HG02610 (cell line): Measurements from ENCODE around the gene ATG14.
"Not testable (repeated sequence)": the region's sequence is repeated elsewhere in the genome, so short reads cannot be mapped to it uniquely, and the experiment has no call there.

Experiments
- ATAC-seq: cut with Tn5 transposase; IDR thresholded peaks from one replicate; pipeline ENCODE4 v1.9.1; 2021; ENCODE audit warnings: mild to moderate bottlenecking, moderate library complexity; ENCODE audit not compliant: unreplicated experiment

ATG14 gene

DNA sequence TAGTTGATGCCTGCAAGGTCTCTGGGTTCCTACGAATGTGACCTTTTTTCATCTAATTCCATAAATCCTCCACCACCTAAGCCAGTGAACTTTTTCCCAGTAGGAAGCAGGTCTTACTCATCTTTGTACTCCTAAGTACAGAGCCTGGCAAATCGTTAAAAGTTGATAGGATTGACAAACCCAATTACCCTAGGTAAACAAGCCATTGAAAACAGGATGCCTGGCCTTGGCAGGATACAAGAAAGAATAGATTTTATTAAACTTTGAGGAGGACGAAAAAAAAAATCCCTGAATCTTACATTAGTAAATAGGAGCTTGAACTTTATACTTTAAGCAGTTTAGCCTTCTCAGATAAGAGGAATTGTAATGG, 23.2 kb upstream of the ATG14 start:
- ATAC-seq, result no peak

DNA sequence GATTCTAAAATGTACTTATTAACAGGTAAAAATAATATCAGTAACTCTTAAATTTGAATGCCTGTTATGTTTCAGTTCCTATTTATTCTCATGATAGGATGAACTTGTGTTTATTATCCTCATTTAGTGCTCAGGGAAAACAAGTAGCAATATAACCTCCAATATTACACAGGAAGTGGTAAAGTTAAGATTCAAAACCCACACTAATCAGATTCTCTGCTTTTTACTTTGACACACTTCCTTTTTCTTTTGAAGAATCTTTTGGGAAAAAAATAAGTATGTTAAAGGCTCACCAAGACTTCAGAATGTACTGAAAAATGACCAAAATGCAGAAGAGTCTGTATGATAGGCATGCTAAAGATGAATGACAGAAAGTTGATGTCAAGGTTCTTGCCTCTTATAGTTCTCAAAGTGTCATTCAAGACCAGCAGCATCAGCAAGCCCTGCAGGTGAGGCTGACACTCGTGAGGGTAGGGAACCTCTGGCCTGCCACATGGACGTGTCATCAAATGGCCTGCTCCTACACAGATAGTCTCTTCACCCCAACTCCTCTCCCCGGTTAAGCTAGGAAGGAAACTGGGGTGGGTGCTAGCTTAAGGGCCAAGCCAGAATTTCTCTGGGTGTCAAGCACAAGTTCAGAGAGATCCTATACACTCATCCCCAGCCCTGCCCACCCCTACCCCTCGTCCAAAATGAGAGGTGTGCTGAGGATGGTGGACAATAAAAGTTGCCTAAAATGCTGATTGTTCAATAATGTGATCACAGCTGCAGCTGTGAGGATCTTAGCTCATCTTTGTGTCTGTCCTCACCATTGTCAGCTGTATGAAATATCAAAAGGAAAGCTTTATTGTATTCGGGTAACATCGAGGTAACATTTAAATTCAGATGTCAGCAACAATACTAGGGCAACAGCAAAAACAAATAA, 22.5 kb upstream of the ATG14 start:
- no peak for ATAC-seq

DNA sequence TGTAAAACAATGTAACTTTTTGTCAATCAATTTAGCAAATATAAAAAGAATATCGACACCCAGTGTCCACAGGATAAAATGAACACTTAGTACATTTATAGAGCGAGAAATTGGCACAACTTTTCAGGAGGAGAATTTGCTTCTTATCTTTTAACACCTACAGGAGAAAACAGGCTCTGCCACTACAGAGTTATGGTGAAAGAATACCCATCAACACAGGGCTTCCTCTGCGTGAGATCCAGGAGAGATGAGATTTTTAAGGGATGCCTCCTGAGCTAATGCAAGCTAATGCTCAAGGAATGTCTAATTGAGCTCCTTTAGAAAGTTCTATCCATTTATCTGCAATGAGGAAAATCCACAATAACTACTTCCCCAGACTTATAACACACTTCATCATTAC, 21.0 kb upstream of the ATG14 start:
- no peak for ATAC-seq

DNA sequence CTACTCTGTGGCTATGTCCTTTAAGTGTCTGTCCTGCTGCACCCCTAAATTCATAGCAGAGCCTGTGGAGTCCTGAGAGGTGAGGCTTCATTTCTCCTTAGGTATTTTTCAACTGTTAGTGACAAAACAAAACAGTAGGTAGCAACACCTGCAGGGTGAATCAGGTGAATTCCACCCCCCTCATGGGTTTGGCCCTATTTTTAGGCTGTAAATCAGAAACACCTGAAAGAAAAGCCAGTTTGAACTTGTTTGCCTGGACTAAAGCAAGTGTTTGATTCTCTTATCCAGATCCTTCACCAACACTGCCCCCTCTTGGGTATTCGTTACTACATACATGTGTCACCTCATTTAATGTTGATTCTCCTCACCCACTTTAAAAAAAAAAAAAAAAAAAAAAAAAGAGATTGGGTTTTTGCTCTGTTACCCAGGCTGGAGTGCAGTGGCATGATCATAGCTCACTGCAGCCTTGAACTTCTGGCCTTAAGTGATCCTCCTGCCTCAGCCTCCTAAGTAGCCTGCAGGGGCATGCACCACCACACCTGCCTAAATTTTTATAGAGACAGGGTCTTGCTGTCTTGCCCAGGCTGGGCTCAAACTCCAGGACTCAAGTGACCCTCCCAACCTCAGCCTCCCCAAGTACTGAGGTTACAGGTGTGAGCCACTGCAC, 18.5 kb upstream of the ATG14 start:
- ATAC-seq, result peak; percentile 63

DNA sequence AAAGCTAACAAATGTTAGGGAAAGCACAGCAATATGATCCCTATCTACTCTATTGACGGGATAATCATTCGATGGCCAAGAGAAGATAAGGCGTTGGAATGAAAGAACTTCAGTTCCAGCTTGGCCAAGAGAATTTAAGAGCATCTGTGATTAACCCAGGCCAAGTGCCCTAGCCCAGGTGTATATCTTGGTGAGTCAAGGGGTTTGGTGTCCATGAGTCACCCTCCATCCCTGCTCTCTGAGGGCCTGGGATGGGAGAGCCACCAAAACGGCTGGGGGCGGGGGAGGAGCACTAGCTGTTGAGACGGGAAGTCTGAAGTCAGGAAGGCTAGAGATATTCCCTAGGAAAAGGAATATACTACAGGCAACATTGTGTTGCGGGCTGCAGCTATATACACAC, 15.8 kb upstream of the ATG14 start:
- no peak for ATAC-seq

DNA sequence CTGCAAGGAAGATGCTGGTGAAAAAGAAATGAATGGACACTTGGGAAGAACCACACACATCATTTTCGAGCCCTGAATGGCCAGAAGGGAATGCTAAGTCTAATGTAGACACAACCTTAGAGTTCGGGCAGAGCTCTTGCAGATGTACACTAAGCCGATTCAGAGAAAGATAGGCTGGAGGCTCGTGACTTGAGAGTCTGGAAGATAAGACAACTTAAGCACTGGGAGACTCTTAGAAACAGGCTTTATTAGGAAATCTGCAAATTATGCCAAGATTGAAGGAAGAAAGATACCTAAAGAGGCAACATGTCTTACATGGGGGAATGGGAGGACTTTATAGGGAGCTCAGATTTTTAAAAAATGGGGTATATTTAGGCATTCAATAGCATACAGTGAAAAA, 15.3 kb upstream of the ATG14 start:
- ATAC-seq, result no peak

DNA sequence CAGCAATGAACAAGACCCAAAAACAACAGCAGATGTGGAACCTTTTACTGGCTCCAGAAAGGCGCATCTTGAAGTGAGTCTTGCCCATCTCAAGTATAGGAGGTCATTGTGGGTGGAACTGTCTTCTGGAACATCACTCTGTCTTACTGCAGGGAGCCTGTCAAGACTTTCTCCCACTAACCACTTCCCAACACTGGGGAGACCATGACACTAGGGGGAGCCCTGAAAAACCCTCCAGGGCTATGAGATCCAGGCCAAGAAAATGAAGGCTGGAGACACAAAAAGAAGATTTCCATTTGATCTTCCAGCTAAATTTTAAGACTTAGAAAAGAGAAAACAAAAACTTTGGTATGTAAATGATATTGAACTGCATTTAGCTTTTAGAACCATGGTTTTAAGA, 13.5 kb upstream of the ATG14 start:
- no peak for ATAC-seq

DNA sequence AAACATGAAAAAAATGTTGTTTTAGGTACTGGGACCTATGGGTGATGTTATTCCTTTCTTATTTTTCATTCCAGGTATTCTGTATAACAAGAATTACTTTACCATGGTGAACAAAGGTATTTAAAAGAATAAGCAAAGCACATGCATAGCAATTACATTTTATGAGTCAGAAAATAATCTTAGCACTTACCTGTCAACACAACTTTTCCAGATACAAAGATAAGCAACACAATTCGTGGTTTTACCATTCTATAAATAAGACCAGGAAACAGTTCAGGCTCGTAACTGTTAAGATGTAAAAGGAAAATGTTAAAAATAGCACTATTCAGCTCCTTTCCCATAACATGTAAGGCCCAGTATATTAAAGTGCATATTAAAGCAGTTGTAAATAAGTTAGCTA, 12.3 kb upstream of the ATG14 start:
- ATAC-seq, result no peak

DNA sequence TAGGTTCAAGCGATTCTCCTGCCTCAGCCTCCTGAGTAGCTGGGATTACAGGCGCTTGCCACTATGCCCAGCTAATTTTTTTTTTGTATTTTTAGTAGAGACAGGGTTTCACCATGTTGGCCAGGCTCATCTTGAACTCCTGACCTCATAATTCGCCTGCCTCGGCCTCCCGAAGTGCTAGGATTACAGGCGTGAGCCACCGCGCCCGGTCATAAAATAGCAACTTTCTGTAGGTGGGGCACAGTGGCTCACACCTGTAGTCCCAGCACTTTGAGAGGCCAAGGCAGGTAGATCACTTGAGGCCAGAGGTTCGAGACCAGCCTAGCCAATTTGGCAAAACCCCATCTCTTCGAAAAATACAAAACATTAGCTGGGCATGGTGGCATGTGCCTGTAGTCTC, 10.7 kb upstream of the ATG14 start:
- ATAC-seq, result not testable (repeated sequence)

DNA sequence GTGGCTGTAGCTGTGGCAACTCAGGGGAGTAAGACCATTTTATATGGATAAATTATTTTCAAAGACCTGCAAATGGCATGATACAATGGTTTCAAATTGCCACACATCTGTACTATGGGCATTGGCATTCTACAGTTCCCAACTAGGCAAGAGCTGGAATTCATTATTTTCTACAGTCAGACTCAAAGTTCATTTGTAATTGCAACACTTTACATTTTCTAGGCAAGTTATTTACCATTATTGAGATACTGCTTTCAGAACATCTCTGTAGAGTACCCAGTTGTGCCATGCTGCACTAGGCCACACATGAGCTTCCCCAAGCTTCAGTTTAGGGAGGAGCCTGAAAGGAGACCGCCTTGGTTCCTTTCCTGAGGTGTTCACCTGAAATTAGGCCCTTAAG, 8.0 kb upstream of the ATG14 start:
- ATAC-seq, result no peak

DNA sequence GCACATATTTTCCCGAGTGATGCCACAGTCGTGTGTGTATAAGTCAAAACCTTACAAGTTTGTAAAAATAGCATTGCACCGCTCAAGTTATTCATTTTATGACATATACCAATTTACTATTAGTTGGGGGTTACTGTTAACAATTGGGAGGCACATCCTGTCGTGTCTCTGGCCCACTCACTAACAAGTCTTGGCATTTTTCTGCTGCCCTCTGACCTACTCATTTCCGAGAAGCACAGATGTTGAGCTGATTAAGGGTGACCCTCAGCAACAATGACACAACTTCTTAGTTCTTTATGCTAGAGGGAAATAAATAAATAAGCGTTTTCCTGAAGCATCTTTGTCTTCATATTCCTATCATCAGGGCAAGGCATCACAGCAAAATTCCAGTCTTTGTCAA, 6.8 kb upstream of the ATG14 start:
- ATAC-seq, result no peak

DNA sequence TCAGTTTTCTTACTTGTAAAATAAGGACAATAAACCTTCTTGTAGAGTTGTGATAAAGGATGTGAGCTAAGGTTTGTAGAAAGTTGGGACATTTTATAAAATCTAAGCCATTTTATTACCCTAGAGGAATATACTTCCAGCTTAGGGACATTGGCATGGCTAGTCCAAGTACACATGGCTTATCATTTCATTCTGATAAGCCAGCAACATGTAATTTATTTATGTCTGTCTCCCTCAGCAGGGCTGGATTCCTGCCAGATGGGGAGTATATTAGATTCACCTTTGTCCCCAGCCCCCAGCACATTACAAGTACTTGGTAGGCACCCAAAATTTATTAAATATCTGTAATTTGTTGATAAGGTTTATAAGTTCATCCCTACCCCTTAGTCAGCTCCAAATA, 6.3 kb upstream of the ATG14 start:
- no peak for ATAC-seq

DNA sequence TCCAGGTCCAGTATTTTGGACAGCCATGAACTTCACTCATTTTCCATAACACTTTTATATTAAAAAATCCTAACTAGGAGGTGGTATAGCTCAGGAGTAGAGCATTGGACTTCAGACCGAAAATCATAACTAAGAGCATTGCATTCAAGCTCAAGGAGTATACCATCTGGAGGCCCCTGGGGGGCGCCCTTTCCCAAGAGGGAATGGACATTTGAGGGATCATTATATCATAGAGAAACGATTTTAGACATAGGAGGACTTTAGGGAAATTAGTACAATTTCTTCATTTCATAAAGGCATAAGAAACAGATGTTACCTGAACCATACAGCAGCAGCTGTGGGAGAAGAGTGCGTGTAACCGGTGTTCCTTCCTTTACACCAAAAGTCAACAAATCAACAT, 5.2 kb upstream of the ATG14 start:
- ATAC-seq, result no peak

DNA sequence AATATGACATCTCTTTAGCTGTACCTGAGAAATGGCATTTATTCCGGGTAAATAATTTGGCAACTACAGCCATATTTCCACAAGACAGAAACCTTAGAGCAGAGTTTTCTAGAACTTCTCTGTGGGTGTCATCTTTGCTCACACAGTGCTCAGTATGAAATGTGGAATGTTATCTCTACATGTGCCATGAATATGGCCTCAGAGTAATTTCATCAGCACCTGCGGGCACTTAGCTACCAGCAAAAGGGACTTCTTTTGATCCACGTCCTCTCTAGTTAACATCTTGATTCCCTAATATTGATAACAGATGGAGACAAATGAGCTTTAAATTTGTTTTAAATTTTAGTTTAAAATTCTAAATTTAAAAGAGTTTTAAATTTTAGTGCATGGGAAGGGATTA, 2.9 kb upstream of the ATG14 start:
- no peak for ATAC-seq

DNA sequence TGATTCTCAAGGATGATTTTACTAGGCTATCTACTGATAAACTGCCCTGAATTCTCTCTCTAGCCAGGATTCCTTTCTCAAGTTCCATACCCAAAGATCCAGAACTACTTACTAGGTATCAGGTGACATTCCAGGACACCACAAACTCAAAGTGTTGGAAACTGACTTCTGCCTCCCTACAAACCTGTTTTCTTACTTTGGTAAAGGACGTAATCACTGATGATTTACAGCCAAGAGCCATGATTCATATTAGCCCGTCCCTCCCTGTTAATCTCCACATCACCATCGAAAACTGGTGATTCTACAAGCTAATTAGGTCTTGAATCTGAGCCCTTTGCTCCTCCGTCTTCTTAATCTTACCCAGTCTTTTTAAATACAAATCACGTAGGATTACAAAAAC, 1.0 kb upstream of the ATG14 start:
- no peak for ATAC-seq

DNA sequence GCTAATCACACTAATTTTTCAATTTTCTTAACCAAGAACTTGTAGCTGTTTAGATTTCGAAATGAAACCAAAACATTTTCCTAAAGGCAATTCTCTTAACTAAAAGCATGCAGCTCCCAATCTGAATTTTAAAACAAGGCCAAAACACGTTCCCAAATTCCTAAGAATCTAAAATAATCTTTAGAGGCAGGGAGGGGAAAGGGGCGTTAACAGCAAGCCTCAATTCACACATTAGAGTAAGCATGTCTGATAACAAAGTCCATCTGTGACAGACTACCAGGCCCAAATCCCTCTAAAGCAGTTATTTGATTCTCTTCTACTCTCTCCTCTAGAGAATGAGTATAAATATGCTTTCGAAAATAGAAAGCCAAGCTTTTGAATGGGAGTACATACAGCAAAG, 754 bp downstream of the ATG14 start:
- ATAC-seq, result no peak

DNA sequence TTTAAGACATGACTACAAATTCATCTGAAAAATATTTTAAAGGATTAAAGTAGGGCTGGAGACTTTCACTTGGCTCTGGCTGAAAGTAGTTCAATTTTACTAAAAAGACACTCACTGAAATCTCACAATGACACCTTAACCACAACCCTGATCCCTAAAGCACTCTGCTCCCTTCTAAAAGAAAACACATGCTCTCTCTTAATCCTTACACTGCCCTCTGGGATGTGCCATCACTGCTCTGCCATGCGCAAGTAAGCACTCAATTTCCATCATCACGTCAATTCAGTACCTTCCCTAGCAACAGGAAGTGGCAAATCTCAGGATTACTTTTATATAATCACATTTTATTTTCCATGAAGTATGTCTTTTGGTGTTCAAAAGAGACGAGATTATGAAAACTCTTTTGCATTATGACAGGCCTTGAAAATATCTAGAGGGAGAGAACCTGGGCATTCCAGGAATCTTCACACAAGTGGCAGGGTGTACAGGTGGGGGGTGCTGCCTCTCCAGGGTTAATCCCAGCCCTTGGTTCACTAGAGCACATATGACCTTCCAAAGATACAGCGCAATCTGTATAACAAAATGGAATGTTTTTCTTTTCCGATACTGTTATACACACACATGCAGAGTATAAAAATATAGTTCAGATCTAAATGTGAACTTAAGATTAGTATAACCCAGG, 7.3 kb downstream of the ATG14 start:
- no peak for ATAC-seq

DNA sequence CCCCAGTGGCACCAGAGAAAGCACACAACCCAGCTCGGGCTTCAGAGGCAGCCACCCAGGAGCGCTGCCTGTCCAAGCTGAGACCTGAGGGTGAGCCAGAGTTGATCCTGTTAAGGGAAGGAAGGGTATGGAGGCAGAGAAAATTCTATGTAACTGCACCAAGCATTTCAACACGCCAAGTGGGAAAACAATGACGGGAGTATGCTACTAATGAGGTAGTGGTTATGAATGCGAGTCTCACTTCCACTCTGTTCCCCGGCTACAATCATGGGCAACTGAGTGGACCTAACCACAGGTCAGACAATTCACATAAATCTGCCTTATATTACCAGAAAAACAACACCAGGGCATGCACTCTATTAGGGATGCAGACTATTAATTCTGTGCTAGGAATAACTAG, 9.9 kb downstream of the ATG14 start:
- ATAC-seq, result no peak

DNA sequence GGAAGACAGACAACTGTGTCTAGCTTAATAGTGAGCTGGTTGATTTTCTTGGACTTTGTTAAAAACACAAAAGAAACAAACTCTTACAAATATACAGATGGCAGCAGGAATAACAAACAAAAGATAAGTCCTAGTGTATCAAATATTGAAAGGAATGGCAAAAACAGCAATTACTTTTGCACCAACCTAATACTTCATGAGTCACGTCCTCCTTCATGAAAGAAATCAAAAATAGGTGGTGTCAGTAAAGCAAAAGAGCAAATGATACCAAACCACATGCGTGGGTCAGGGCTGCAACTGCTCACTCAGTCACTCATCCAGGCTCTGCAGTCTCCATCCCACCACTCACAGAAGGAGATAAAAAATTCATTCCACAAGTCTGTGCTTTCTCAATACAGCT, 11.8 kb downstream of the ATG14 start:
- ATAC-seq, result no peak

DNA sequence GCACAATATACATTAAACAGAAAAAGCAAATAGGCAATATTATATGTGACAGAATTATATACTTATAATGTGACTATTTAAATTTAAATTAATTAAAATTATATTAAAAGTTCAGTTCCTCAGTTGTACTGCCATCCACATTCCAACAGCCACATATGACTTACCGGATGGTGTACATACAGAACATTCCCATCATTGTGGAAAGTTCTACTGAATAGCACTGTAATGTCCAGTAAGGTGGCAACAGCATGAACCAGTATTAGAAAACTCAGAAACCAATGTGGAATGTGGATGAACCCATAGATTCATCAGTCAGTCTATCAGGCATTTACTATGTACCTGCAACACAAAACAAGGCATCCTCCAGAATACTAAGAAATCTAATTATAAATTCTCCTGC, 12.4 kb downstream of the ATG14 start:
- no peak for ATAC-seq

DNA sequence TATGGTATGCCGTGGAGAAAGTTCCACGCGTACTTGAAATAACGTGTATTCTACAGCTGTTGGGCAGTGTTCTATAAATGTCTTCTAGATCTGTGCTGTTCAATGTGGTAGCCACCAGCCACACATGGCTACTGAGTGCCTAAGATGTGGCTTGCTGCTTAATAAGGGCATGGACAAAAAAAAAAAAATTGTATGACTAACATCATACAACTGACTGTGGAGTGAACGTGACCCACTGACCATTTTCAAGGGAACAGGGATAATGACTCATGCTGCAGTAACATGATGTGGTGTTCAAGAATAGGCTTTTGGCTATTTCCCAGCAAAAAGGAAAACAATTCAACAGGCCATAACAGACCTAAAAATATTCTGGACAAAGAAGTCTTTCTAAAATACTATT, 13.0 kb downstream of the ATG14 start:
- no peak for ATAC-seq

DNA sequence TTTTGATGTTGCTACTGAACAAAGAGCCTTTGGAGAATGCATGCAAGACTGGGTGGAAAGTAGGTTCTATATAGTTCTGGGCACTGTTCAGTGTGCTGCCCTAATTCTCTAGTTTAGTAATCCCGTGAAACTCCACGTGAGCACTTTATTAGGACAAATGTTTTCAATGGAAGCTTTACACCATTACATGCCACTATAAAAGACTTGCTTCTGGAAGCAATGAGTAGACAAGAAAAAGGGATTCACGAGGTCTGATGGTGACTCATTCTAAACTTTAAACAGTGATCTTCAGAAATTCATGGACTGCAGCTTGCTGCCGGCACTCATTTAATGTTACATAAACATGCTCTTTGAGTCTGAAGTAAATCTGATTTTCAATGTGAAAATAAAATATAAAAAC, 22.3 kb downstream of the ATG14 start:
- ATAC-seq, result no peak
